Stimulated activated CD8-positive, alpha-beta memory T cell treated with anti-CD3 and anti-CD28 coated beads, Interleukin-12 subunit alpha, Interleukin-12 subunit beta, amount 100 ng/mL, for 1 hour (primary cell): ENCODE measurements around the gene AMN1.
A peak's percentile ranks its signal among the peaks of the same experiment; 100 is the strongest.
"Not testable (repeated sequence)": the region's sequence is repeated elsewhere in the genome, so short reads cannot be mapped to it uniquely, and the experiment has no call there.

Experiments
- DNase-seq: peaks from one replicate; pipeline ENCODE4 v3.0.0-alpha.2; 2020; ENCODE audit warnings: low read depth

Gene AMN1

GRCh38 chr12:31682136-31682962 lies 46.5 kb downstream of the AMN1 start:
- peak; percentile 50 for DNase-seq

- no peak for DNase-seq
Measured at GRCh38 chr12:31672521-31672920, 56.3 kb downstream of the AMN1 start.

- not testable (repeated sequence) for DNase-seq
Measured at GRCh38 chr12:31669582-31669981, 59.2 kb downstream of the AMN1 start.

GRCh38 chr12:31669020-31669419 lies 59.8 kb downstream of the AMN1 start:
- DNase-seq: no peak

GRCh38 chr12:31664038-31664437 lies 64.8 kb downstream of the AMN1 start:
- no peak for DNase-seq

GRCh38 chr12:31663576-31663975 lies 65.2 kb downstream of the AMN1 start:
- no peak for DNase-seq

GRCh38 chr12:31662176-31662849 lies 66.5 kb downstream of the AMN1 start:
- no peak for DNase-seq

GRCh38 chr12:31659087-31659942 lies 69.5 kb downstream of the AMN1 start, which contains the start of gene ETFBKMT:
ETFBKMT (plus strand) TSS chr12:31659688; CDS start chr12:31661954, 2,266 bp downstream.
- DNase-seq: peak; percentile 84

GRCh38 chr12:31658471-31659086 lies 70.2 kb downstream of the AMN1 start:
- DNase-seq: no peak

GRCh38 chr12:31655792-31656191 lies 73.0 kb downstream of the AMN1 start:
- DNase-seq: no peak

- no peak for DNase-seq
Measured at GRCh38 chr12:31655208-31655607, 73.6 kb downstream of the AMN1 start.

- DNase-seq: no peak
Measured at GRCh38 chr12:31651893-31652521, 76.8 kb downstream of the AMN1 start.

GRCh38 chr12:31650918-31651317 lies 77.9 kb downstream of the AMN1 start:
- DNase-seq: no peak

GRCh38 chr12:31647086-31647491 lies 81.7 kb downstream of the AMN1 start:
- DNase-seq: no peak

GRCh38 chr12:31645924-31646323 lies 82.9 kb downstream of the AMN1 start:
- DNase-seq: no peak

- no peak for DNase-seq
Measured at GRCh38 chr12:31644536-31644935, 84.3 kb downstream of the AMN1 start.

- DNase-seq: no peak
Measured at GRCh38 chr12:31641509-31642090, 87.2 kb downstream of the AMN1 start.

- DNase-seq: no peak
Measured at GRCh38 chr12:31634620-31635019, 94.2 kb downstream of the AMN1 start.

- no peak for DNase-seq
Measured at GRCh38 chr12:31633464-31633863, 95.4 kb downstream of the AMN1 start.

- DNase-seq: no peak
Measured at GRCh38 chr12:31631809-31632208, 97.0 kb downstream of the AMN1 start.
